ENCODE results near the gene FAM200C. TPM values are rescaled to one million over a fixed set of nuclear protein-coding genes. Genes with fewer than 3 reads are reported as not detected.

The FAM200C gene
- total and polyA plus RNA-seq, 2 donors (not counting 1 experiment from before 2014, with no cell fraction given), result 0.28 to 1.3 TPM

DNA sequence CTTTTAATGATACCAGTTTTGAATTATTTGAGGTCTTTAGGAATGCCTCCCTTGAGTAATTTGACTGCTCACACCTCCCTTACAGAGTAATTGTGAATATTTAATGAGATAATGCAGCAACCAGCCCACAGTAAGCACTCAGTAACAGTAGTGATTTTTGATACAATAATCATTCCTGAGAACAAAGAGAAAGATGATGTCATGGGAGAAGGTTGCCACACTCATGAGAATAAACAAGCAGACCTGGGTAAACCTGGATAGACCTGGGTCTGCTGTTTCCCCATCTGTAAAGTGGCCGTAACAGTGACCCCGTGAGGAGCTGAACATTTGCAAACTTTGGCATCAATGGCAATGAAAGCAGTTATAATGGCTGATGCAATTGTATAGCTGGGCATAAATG, 33.6 kb downstream of the FAM200C start:
- H3K4me1 ChIP-seq (ENCODE audit: control insufficient read depth in 2 of 2, insufficient read depth in 2 of 2, low read length in 2 of 2), result peaks cover 11 to 15% of the 10 kb centered on the region in 2 donors
- CTCF ChIA-PET, result no interaction called here

DNA sequence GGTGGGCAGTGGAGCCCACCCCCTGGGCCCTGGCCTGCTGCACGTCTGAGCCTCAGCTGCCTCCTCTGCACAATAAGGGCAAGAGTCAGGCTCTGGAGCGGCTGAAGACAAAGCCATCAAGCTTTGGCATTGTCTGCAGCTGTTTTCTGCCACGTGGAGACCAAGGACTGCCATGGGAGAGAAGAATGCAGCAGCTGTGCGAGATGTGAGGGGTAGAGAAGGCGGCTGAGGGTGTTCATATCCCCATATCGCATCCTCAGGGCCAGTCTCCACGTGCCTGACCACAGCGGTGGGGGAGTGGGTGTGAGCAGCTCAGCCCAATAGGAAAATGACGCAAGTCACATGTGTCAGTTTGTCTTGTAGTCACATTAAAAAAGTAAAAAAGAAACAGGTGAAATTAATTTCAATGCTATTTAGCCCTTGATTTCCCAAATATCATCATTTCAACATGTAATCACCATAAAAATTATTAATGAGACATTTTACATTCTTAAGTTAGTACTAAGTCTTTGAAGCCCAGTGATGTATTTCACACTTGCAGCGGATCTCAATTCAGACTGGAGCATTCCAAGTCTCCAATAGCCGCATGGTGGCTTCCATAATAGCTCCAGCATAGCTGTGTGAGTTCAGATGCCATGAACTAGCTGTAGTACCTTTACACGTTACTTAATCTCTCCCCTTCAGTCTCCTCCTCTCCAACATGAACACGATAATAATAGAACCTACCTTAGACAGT, 36.0 kb downstream of the FAM200C start:
- Histone ChIP-seq H3K27me3 (replicated peaks in 1 of 4; ENCODE audit: control extremely low read depth in 1 of 4, control insufficient read depth in 3 of 4, insufficient read depth in 4 of 4, low read length in 3 of 4) (peaks cover 0 to 15% (median 9%) of the 10 kb centered on the region in 4 experiments), H3K36me3 (replicated peaks in 1 of 2; ENCODE audit: control extremely low read depth in 1 of 2, control insufficient read depth in 1 of 2, extremely low read depth in 1 of 2, insufficient read depth in 2 of 2, low read length in 1 of 2) (no peaks in the 10 kb centered on the region), H3K4me2 (replicated peaks; ENCODE audit: low read depth, low read length, poor library complexity, severe bottlenecking) (no peak overlapping the region), H3K4me1 (ENCODE audit: control insufficient read depth in 2 of 2, insufficient read depth in 2 of 2, low read length in 2 of 2) (no peaks in the 10 kb centered on the region), H3K79me2 (ENCODE audit: control insufficient read depth, insufficient read depth, low read length) (no peaks in the 10 kb centered on the region), H3K4me3 (ENCODE audit: control extremely low read depth in 1 of 5, extremely low read depth in 1 of 5, insufficient read depth in 1 of 5, low read depth in 2 of 5, low read length in 4 of 5) (no peak overlapping the region), H3K9me3 (ENCODE audit: control extremely low read depth in 1 of 3, control insufficient read depth in 2 of 3, insufficient read depth in 1 of 3, low read length in 2 of 3) (no peaks in the 10 kb centered on the region), H4K20me1 (ENCODE audit: control insufficient read depth, insufficient read depth, low read length, poor library complexity, severe bottlenecking) (no peaks in the 10 kb centered on the region), H3K9ac (ENCODE audit: low read length) (no peak overlapping the region), H3K27ac (ENCODE audit: low read length in 2 of 2) (no peak overlapping the region), H2AFZ (ENCODE audit: insufficient read depth, low read depth, low read length, poor library complexity, severe bottlenecking) (no peak overlapping the region)
- POLR2A ChIA-PET, result no interaction called here
- CTCF ChIA-PET, result no interaction called here
- Mint-ChIP-seq H3K27me3 (peaks cover 26% of the 10 kb centered on the region), H3K27ac (no peak overlapping the region), H3K4me1 (no peaks in the 10 kb centered on the region), H3K9me3 (ENCODE audit: insufficient read depth) (no peaks in the 10 kb centered on the region), H3K4me3 (no peak overlapping the region)
- no peak for DNase-seq
- TF ChIP-seq, protein P1, sequence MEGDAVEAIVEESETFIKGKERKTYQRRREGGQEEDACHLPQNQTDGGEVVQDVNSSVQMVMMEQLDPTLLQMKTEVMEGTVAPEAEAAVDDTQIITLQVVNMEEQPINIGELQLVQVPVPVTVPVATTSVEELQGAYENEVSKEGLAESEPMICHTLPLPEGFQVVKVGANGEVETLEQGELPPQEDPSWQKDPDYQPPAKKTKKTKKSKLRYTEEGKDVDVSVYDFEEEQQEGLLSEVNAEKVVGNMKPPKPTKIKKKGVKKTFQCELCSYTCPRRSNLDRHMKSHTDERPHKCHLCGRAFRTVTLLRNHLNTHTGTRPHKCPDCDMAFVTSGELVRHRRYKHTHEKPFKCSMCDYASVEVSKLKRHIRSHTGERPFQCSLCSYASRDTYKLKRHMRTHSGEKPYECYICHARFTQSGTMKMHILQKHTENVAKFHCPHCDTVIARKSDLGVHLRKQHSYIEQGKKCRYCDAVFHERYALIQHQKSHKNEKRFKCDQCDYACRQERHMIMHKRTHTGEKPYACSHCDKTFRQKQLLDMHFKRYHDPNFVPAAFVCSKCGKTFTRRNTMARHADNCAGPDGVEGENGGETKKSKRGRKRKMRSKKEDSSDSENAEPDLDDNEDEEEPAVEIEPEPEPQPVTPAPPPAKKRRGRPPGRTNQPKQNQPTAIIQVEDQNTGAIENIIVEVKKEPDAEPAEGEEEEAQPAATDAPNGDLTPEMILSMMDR (IDR thresholded peaks at IDR 0.05), result no peak
- TF ChIP-seq EZH2 (IDR thresholded peaks at IDR 0.05; ENCODE audit: borderline replicate concordance, insufficient read depth, low read depth, low read length, poor library complexity, severe bottlenecking), result no peak
- intact Hi-C loops (cut with micrococcal nuclease), result no loop called here
- WGBS (ENCODE audit: insufficient coverage), result 82% methylated on average over 10 of the region's 13 CpGs
- ATAC-seq (ENCODE audit: low read depth), result no peak

More for the DNA sequence above, 33.6 kb downstream of the FAM200C start:
- Mint-ChIP-seq H3K9me3 (ENCODE audit: insufficient read depth) (no peaks in the 10 kb centered on the region), H3K4me3 (no peak overlapping the region), H3K27ac (no peak overlapping the region), H3K27me3 (peaks cover 44% of the 10 kb centered on the region), H3K4me1 (peaks cover 14% of the 10 kb centered on the region)
- Histone ChIP-seq H3K27me3 (replicated peaks in 1 of 4; ENCODE audit: control extremely low read depth in 1 of 4, control insufficient read depth in 3 of 4, insufficient read depth in 4 of 4, low read length in 3 of 4) (peaks cover 0 to 37% (median 27%) of the 10 kb centered on the region in 4 experiments), H3K4me3 (ENCODE audit: control extremely low read depth in 1 of 5, extremely low read depth in 1 of 5, insufficient read depth in 1 of 5, low read depth in 2 of 5, low read length in 4 of 5) (no peak overlapping the region), H3K36me3 (replicated peaks in 1 of 2; ENCODE audit: control extremely low read depth in 1 of 2, control insufficient read depth in 1 of 2, extremely low read depth in 1 of 2, insufficient read depth in 2 of 2, low read length in 1 of 2) (no peaks in the 10 kb centered on the region), H3K9me3 (ENCODE audit: control extremely low read depth in 1 of 3, control insufficient read depth in 2 of 3, insufficient read depth in 1 of 3, low read length in 2 of 3) (no peaks in the 10 kb centered on the region), H3K27ac (ENCODE audit: low read length in 2 of 2) (no peak overlapping the region), H3K79me2 (ENCODE audit: control insufficient read depth, insufficient read depth, low read length) (no peaks in the 10 kb centered on the region), H4K20me1 (ENCODE audit: control insufficient read depth, insufficient read depth, low read length, poor library complexity, severe bottlenecking) (no peaks in the 10 kb centered on the region), H3K4me2 (replicated peaks; ENCODE audit: low read depth, low read length, poor library complexity, severe bottlenecking) (no peak overlapping the region), H2AFZ (ENCODE audit: insufficient read depth, low read depth, low read length, poor library complexity, severe bottlenecking) (no peak overlapping the region), H3K9ac (ENCODE audit: low read length) (no peak overlapping the region)
- WGBS (ENCODE audit: insufficient coverage), result no CpG with 5 or more reads among the region's 2 CpGs
- no peak for TF ChIP-seq EZH2 (IDR thresholded peaks at IDR 0.05; ENCODE audit: borderline replicate concordance, insufficient read depth, low read depth, low read length, poor library complexity, severe bottlenecking)
- TF ChIP-seq, protein P1 (IDR thresholded peaks at IDR 0.05), result no peak
- intact Hi-C loops (cut with micrococcal nuclease), result no loop called here
- ATAC-seq (ENCODE audit: low read depth) (no peak), DNase-seq (no peak)
- POLR2A ChIA-PET, result no interaction called here

All from B cell (primary cell).